OCI-LY7 (cell line): Measurements from ENCODE around the gene DBR1. TPM values are rescaled to one million over a fixed set of nuclear protein-coding genes. Genes with fewer than 3 reads are reported as not detected.

Source experiments
- BruUV-seq: library from RNA; stranded (reverse); fragments of 400-500 nt; replicated peaks from 2 replicates; lab custom pipeline; 2021; lab: Mats Ljungman, UMichigan
- CTCF ChIA-PET: fragments of 300-600 bp; sonication (Branson Sonifier 250); formaldehyde crosslinking; loops from one replicate; lab custom pipeline; 2022; ENCODE audit warnings: antibody characterized with exemption; ENCODE audit not compliant: unreplicated experiment; lab: Charles Lee
- POLR2A ChIA-PET: fragments of 300-600 bp; sonication (Branson Sonifier 250); formaldehyde crosslinking; loops from one replicate; lab custom pipeline; 2022; ENCODE audit warnings: antibody characterized with exemption; lab: Charles Lee
- DNase-seq: peaks from one replicate; pipeline ENCODE4 v3.0.0-alpha.2; 2015; ENCODE audit warnings: low spot score
- H2AFZ ChIP-seq: fragments of 200-600 bp; sonication (generic), shearing (Covaris generic); 2 replicates; pipeline ENCODE4 v1.6.1; 2014; ENCODE audit warnings: mild to moderate bottlenecking, antibody characterized with exemption, low read length, moderate library complexity
- H3K27ac ChIP-seq: fragments of 200-600 bp; sonication (generic); 2 replicates; pipeline ENCODE4 v1.5.1; 2014; ENCODE audit warnings: mixed run types, low read depth, mild to moderate bottlenecking, moderate library complexity, low read length, inconsistent platforms; ENCODE audit not compliant: poor library complexity, severe bottlenecking
- H3K36me3 ChIP-seq: fragments of 200-600 bp; sonication (generic); 2 replicates; pipeline ENCODE4 v1.6.1; 2014; ENCODE audit warnings: mild to moderate bottlenecking, antibody characterized with exemption, low read length, moderate library complexity, mixed read lengths; ENCODE audit not compliant: insufficient read depth
- H3K4me1 ChIP-seq: fragments of 200-600 bp; sonication (generic); 2 replicates; pipeline ENCODE4 v1.5.1; 2014; ENCODE audit warnings: mild to moderate bottlenecking, low read length; ENCODE audit not compliant: insufficient read depth, poor library complexity, severe bottlenecking
- H3K4me2 ChIP-seq: fragments of 200-600 bp; sonication (generic); 2 replicates; pipeline ENCODE4 v1.6.1; 2014; ENCODE audit warnings: mild to moderate bottlenecking, low read length
- H3K4me3 ChIP-seq: fragments of 200-600 bp; sonication (generic); 2 replicates; pipeline ENCODE4 v1.5.1; 2014; ENCODE audit warnings: mild to moderate bottlenecking, low read depth, low read length; ENCODE audit not compliant: poor library complexity, severe bottlenecking
- H3K79me2 ChIP-seq: fragments of 200-600 bp; sonication (generic); 2 replicates; pipeline ENCODE4 v1.6.1; 2016; ENCODE audit warnings: low read depth, mild to moderate bottlenecking, low read length, moderate library complexity, mixed read lengths; ENCODE audit not compliant: insufficient read depth
- H3K9me2 ChIP-seq: fragments of 200-600 bp; sonication (generic); 2 replicates; pipeline ENCODE4 v1.6.1; 2016; ENCODE audit warnings: mild to moderate bottlenecking, low read length, mixed read lengths; ENCODE audit not compliant: insufficient read depth
- H3K9me3 ChIP-seq: fragments of 200-600 bp; sonication (generic); 2 replicates; pipeline ENCODE4 v1.6.1; 2014; ENCODE audit warnings: mild to moderate bottlenecking, mixed run types, low read length, mixed read lengths
- H4K20me1 ChIP-seq: fragments of 200-600 bp; sonication (generic); 2 replicates; pipeline ENCODE4 v1.6.1; 2014; ENCODE audit warnings: mild to moderate bottlenecking, antibody characterized with exemption, low read length, moderate library complexity, mixed read lengths; ENCODE audit not compliant: insufficient read depth
- CTCF ChIP-seq: fragments of 200-600 bp; sonication (generic); conservative IDR thresholded peaks from 2 replicates; pipeline ENCODE4 v1.5.1; 2014; ENCODE audit warnings: mild to moderate bottlenecking, antibody characterized with exemption, low read length, moderate library complexity, mixed read lengths
- EZH2phosphoT487 ChIP-seq: fragments of 200-600 bp; sonication (generic); IDR thresholded peaks from 2 replicates; pipeline ENCODE4 v1.6.1; 2018; ENCODE audit warnings: low read depth, borderline replicate concordance, mild to moderate bottlenecking, mixed run types, antibody characterized with exemption, low read length, moderate library complexity, mixed read lengths
- intact Hi-C: fragments of 100-400 bp; cut with micrococcal nuclease; formaldehyde crosslinking; loops from one replicate; pipeline ENCODE4 v1.10.0; 2022; ENCODE audit not compliant: unreplicated experiment
- total RNA-seq, 2 experiments: library from RNA; depleted of rRNA in 1 of 2; stranded (reverse); fragments of >200 nt in 1 of 2; shearing (Covaris generic) in 1 of 2; gene quantifications; 2 replicates each; pipeline ENCODE4 v1.2.3, GENCODE V29; 2014 to 2022

DBR1 gene
- total RNA-seq, 2 experiments from 2014 or later = 13.6 to 22.7 TPM

- no peak within 1 kb of the TSS for H2AFZ ChIP-seq
- no peak within 1 kb of the TSS for H3K4me3 ChIP-seq
- TF ChIP-seq CTCF = no peak
- TF ChIP-seq EZH2phosphoT487 = no peak
- intact Hi-C loops = no loop called here
- no peaks in the 10 kb centered on the region for H3K9me2 ChIP-seq
- DNase-seq = no peak
- BruUV-seq = no TSS peak
- CTCF ChIA-PET = no interaction called here
- H3K4me2 ChIP-seq = peak within 1 kb of the TSS; percentile 12; the same call in 1 of the 2 replicates
- H4K20me1 ChIP-seq = no peaks in the 10 kb centered on the region
- no peaks in the 10 kb centered on the region for H3K9me3 ChIP-seq
- no peaks in the 10 kb centered on the region for H3K36me3 ChIP-seq
- POLR2A ChIA-PET = interaction anchor here (0.5 kb wide), 1 partner anchor 760 kb away, joined by 5 read pairs; no protein-coding TSS in a partner anchor
- no peaks in the 10 kb centered on the region for H3K79me2 ChIP-seq
- H3K4me1 ChIP-seq = no peaks in the 10 kb centered on the region
- no peak within 1 kb of the TSS for H3K27ac ChIP-seq
These were observed 59.4 kb downstream of the DBR1 start, which contains the start of gene DZIP1L for GRCh38 chr3:138114988-138115971. DZIP1L (minus strand) TSS chr3:138115608; CDS start chr3:138103971, 11,637 bp downstream.

- BruUV-seq = no TSS peak
- TF ChIP-seq CTCF (no peak), EZH2phosphoT487 (no peak)
- H2AFZ ChIP-seq = no peak overlapping the region
- H3K9me3 ChIP-seq = no peaks in the 10 kb centered on the region
- ChIA-PET POLR2A (no interaction called here), CTCF (no interaction called here)
- no peaks in the 10 kb centered on the region for H3K4me1 ChIP-seq
- intact Hi-C loops = no loop called here
- no peaks in the 10 kb centered on the region for H3K36me3 ChIP-seq
- H3K9me2 ChIP-seq = no peaks in the 10 kb centered on the region
- H3K27ac ChIP-seq = no peak overlapping the region
- no peak overlapping the region for H3K4me2 ChIP-seq
- no peak overlapping the region for H3K4me3 ChIP-seq
- H3K79me2 ChIP-seq = no peaks in the 10 kb centered on the region
- DNase-seq = no peak
- no peaks in the 10 kb centered on the region for H4K20me1 ChIP-seq
These were observed 60.2 kb downstream of the DBR1 start for GRCh38 chr3:138114431-138114918.
